Measurements from ENCODE around the gene PNPLA2. TPM values are rescaled to one million over a fixed set of nuclear protein-coding genes. Genes with fewer than 3 reads are reported as not detected.

PNPLA2 gene
- total RNA-seq, 2 experiments from 2014 or later, result 202 to 220 TPM

GRCh38 chr11:830295-831117 is 11.8 kb downstream of the PNPLA2 start:
- Mint-ChIP-seq H3K4me3 (peak overlapping the region; percentile 45), H3K27me3 (peaks cover 48% of the 10 kb centered on the region), H3K27ac (no peak overlapping the region), H3K9me3 (no peaks in the 10 kb centered on the region), H3K36me3 (ENCODE audit: low read depth) (peaks cover under 1% of the 10 kb centered on the region), H3K4me1 (ENCODE audit: low read depth) (peaks cover 39% of the 10 kb centered on the region)
- Histone ChIP-seq H3K27ac (ENCODE audit: low read depth in 1 of 2, low read length in 2 of 2) (no peak overlapping the region), H3K9me3 (ENCODE audit: control insufficient read depth in 1 of 2, insufficient read depth in 1 of 2, low read length in 2 of 2) (peaks cover 0 to 39% of the 10 kb centered on the region in 2 experiments), H3K36me3 (ENCODE audit: insufficient read depth, low read length) (no peaks in the 10 kb centered on the region), H3K4me3 (ENCODE audit: low read length) (peak overlapping the region; percentile 39), H3K4me1 (ENCODE audit: insufficient read depth, low read length) (peaks cover 81% of the 10 kb centered on the region), H3K27me3 (ENCODE audit: control insufficient read depth in 1 of 2, insufficient read depth in 2 of 2, low read length in 2 of 2) (peaks cover 45 to 57% of the 10 kb centered on the region in 2 experiments)
- peak in 11 of 14 experiments; percentile 37 to 78 (median 52) for DNase-seq
- POLR2A ChIA-PET, result interaction anchor here (0.6 to 10.0 kb wide), 5 partner anchors 11 to 34 kb away, joined by 3 to 115 read pairs (median 5); partner anchors contain the start of genes PNPLA2, POLR2L, RPLP2 and TSPAN4
- intact Hi-C loops (cut with DNase I, micrococcal nuclease), result loop anchor here in 1 of 2 experiments (1.0 kb wide), 1 partner anchor 10 kb away; no protein-coding TSS in a partner anchor
- peak; percentile 27 for ATAC-seq (ENCODE audit: poor library complexity)
- CTCF ChIA-PET, result no interaction called here
- no peak for TF ChIP-seq CTCF (IDR thresholded peaks at IDR 0.05)

GRCh38 chr11:831118-831864 is 12.6 kb downstream of the PNPLA2 start:
- Mint-ChIP-seq H3K27ac (no peak overlapping the region), H3K36me3 (ENCODE audit: low read depth) (no peaks in the 10 kb centered on the region), H3K27me3 (peaks cover 48% of the 10 kb centered on the region), H3K4me1 (ENCODE audit: low read depth) (peaks cover 39% of the 10 kb centered on the region), H3K4me3 (peak overlapping the region; percentile 73), H3K9me3 (no peaks in the 10 kb centered on the region)
- peaks cover 45 to 55% of the 10 kb centered on the region in 2 experiments for H3K27me3 ChIP-seq (ENCODE audit: control insufficient read depth in 1 of 2, insufficient read depth in 2 of 2, low read length in 2 of 2)
- peaks cover 80% of the 10 kb centered on the region for H3K4me1 ChIP-seq (ENCODE audit: insufficient read depth, low read length)
- H3K27ac ChIP-seq (ENCODE audit: low read depth in 1 of 2, low read length in 2 of 2), result no peak overlapping the region
- intact Hi-C loops (cut with DNase I, micrococcal nuclease), result no loop called here
- no peak for TF ChIP-seq CTCF (IDR thresholded peaks at IDR 0.05)
- peak in 2 of 14 experiments; percentile 17 to 53 for DNase-seq
- ChIA-PET CTCF (no interaction called here), POLR2A (interaction anchor here (1.4 to 10.0 kb wide), 4 partner anchors 11 to 35 kb away, joined by 3 to 115 read pairs (median 38); partner anchors contain the start of genes PNPLA2, POLR2L, RPLP2 and TSPAN4)
- no peak for ATAC-seq (ENCODE audit: poor library complexity)
- H3K4me3 ChIP-seq (ENCODE audit: low read length), result no peak overlapping the region
- H3K36me3 ChIP-seq (ENCODE audit: insufficient read depth, low read length), result no peaks in the 10 kb centered on the region
- H3K9me3 ChIP-seq (ENCODE audit: control insufficient read depth in 1 of 2, insufficient read depth in 1 of 2, low read length in 2 of 2), result peaks cover 0 to 36% of the 10 kb centered on the region in 2 experiments

- Mint-ChIP-seq H3K27ac (no peak overlapping the region), H3K4me3 (peak overlapping the region; percentile 73), H3K36me3 (ENCODE audit: low read depth) (no peaks in the 10 kb centered on the region), H3K4me1 (ENCODE audit: low read depth) (peaks cover 34% of the 10 kb centered on the region), H3K9me3 (no peaks in the 10 kb centered on the region), H3K27me3 (peaks cover 44% of the 10 kb centered on the region)
- peaks cover 0 to 36% of the 10 kb centered on the region in 2 experiments for H3K9me3 ChIP-seq (ENCODE audit: control insufficient read depth in 1 of 2, insufficient read depth in 1 of 2, low read length in 2 of 2)
- H3K4me3 ChIP-seq (ENCODE audit: low read length), result peak overlapping the region; percentile 39
- POLR2A ChIA-PET, result interaction anchor here (1.0 to 10.0 kb wide), 4 partner anchors 11 to 23 kb away, joined by 3 to 115 read pairs (median 38); partner anchors contain the start of genes PNPLA2, POLR2L, RPLP2 and TSPAN4
- TF ChIP-seq CTCF (IDR thresholded peaks at IDR 0.05), result no peak
- ATAC-seq (ENCODE audit: poor library complexity) (no peak), DNase-seq (no peak)
- CTCF ChIA-PET, result no interaction called here
- H3K27ac ChIP-seq (ENCODE audit: low read depth in 1 of 2, low read length in 2 of 2), result no peak overlapping the region
- H3K27me3 ChIP-seq (ENCODE audit: control insufficient read depth in 1 of 2, insufficient read depth in 2 of 2, low read length in 2 of 2), result peaks cover 45 to 53% of the 10 kb centered on the region in 2 experiments
- intact Hi-C loops (cut with DNase I, micrococcal nuclease), result no loop called here
- no peaks in the 10 kb centered on the region for H3K36me3 ChIP-seq (ENCODE audit: insufficient read depth, low read length)
- peaks cover 73% of the 10 kb centered on the region for H3K4me1 ChIP-seq (ENCODE audit: insufficient read depth, low read length)
These were observed 13.3 kb downstream of the PNPLA2 start for GRCh38 chr11:831961-832528.
